ENCODE measurements around the gene PTDSS2.

Gene PTDSS2

GRCh38 chr11:536841-537621, 87.0 kb downstream of the PTDSS2 start, which contains the start of gene LRRC56:
LRRC56 (plus strand) TSS chr11:537527; CDS start chr11:540685, 3,158 bp downstream.
- ChIA-PET CTCF (interaction anchor here (1.3 to 6.8 kb wide), 3 partner anchors 8 to 190 kb away, joined by 3 to 77 read pairs (median 4); no protein-coding TSS in a partner anchor), POLR2A (no interaction called here)
- TF ChIP-seq CTCF (IDR thresholded peaks at IDR 0.05; ENCODE audit: control extremely low read depth, extremely low read depth, low read depth, missing control alignments), result no peak
- DNase-seq (ENCODE audit: extremely low spot score), result peak; percentile 96

- ChIA-PET CTCF (no interaction called here), POLR2A (no interaction called here)
- DNase-seq (ENCODE audit: extremely low spot score), result no peak
- no peak for TF ChIP-seq CTCF (IDR thresholded peaks at IDR 0.05; ENCODE audit: control extremely low read depth, extremely low read depth, low read depth, missing control alignments)
These were observed 87.7 kb downstream of the PTDSS2 start for GRCh38 chr11:537622-538430.

- POLR2A ChIA-PET, result no interaction called here
- no peak for DNase-seq (ENCODE audit: extremely low spot score)
- TF ChIP-seq CTCF (IDR thresholded peaks at IDR 0.05; ENCODE audit: control extremely low read depth, extremely low read depth, low read depth, missing control alignments), result no peak
These were observed 88.5 kb downstream of the PTDSS2 start for GRCh38 chr11:538431-539051.

GRCh38 chr11:539971-540481, 89.9 kb downstream of the PTDSS2 start:
- ChIA-PET POLR2A (no interaction called here), CTCF (interaction anchor here (1.8 kb wide), 1 partner anchor 14 kb away, joined by 6 read pairs; no protein-coding TSS in a partner anchor)
- no peak for DNase-seq (ENCODE audit: extremely low spot score)
- TF ChIP-seq CTCF (IDR thresholded peaks at IDR 0.05; ENCODE audit: control extremely low read depth, extremely low read depth, low read depth, missing control alignments), result no peak

More at GRCh38 chr11:538431-539051, 88.5 kb downstream of the PTDSS2 start:
- CTCF ChIA-PET, result interaction anchor here (0.8 kb wide), 1 partner anchor 16 kb away, joined by 3 read pairs; no protein-coding TSS in a partner anchor
